ENCODE measurements around the gene CYTH3.

Gene CYTH3

DNA sequence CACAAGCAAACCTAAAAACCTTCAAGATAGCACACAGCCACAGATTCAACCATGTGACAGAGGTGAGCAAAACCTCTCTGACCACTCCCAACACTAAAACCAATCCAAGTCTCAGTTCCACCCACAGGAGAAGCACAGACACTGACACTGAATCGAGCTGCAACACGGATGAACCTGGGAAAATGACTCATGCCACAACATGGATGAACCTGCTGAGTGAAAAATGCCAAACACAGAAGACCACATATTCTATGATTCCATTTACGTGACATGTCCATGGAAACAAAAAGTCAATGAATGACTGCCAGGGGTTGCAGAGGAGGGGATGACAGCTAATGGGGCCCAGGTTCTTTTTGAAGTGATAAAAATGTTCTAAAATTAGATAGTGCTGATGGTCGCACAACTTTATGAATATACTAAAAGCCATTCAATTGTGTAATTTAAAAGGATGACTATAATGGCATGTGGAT, 22.0 kb downstream of the CYTH3 start:
- DNase-seq (ENCODE audit: insufficient read length, low spot score) (no peak), FAIRE-seq (peak; percentile 95)
- no peak for TF ChIP-seq PAX5 (IDR thresholded peaks at IDR 0.05; ENCODE audit: insufficient read depth, low read length, severe bottlenecking)
- TF ChIP-seq TAF1 (IDR thresholded peaks at IDR 0.05; ENCODE audit: low read depth, low read length): no peak
- TF ChIP-seq SPI1 (IDR thresholded peaks at IDR 0.05; ENCODE audit: low read depth, low read length): peak; percentile 68
- 0 out of 2 replicates have a peak, but pooled peaks have one; percentile 15 for TF ChIP-seq POLR2A (IDR thresholded peaks at IDR 0.05; ENCODE audit: low read depth, low read length)
- no peak for TF ChIP-seq POU2F2 (IDR thresholded peaks at IDR 0.05; ENCODE audit: low read depth, low read length)
- TF ChIP-seq POLR2AphosphoS5 (IDR thresholded peaks at IDR 0.05; ENCODE audit: low read depth, low read length): 0 out of 2 replicates have a peak, but pooled peaks have one; percentile 36

DNA sequence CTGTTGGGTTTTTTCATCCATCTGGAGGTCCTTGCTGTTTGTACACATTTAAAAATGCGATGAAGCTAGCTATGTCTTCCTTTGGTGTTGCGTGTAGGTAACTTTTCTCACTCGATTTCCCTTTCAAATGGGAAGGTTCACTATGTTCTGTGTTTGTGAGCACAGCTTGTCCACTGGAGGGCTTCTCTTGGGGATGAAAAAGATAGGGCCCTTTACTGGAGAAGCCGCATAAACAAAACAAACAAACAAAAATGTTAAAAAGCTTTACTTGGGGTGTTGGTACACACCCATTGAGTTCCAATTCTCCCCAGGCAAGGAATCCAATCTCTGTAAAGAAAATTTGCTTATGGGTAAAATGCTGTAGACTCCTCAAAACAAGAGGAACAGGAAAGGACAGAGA, 23.4 kb downstream of the CYTH3 start:
- FAIRE-seq: no peak
- no peak for TF ChIP-seq TAF1 (IDR thresholded peaks at IDR 0.05; ENCODE audit: low read depth, low read length)
- TF ChIP-seq POU2F2 (IDR thresholded peaks at IDR 0.05; ENCODE audit: low read depth, low read length): no peak
- TF ChIP-seq POLR2A (IDR thresholded peaks at IDR 0.05; ENCODE audit: low read depth, low read length): no peak
- no peak for TF ChIP-seq PAX5 (IDR thresholded peaks at IDR 0.05; ENCODE audit: insufficient read depth, low read length, severe bottlenecking)
- TF ChIP-seq SPI1 (IDR thresholded peaks at IDR 0.05; ENCODE audit: low read depth, low read length): no peak
- TF ChIP-seq POLR2AphosphoS5 (IDR thresholded peaks at IDR 0.05; ENCODE audit: low read depth, low read length): no peak
- no peak for DNase-seq (ENCODE audit: insufficient read length, low spot score)

DNA sequence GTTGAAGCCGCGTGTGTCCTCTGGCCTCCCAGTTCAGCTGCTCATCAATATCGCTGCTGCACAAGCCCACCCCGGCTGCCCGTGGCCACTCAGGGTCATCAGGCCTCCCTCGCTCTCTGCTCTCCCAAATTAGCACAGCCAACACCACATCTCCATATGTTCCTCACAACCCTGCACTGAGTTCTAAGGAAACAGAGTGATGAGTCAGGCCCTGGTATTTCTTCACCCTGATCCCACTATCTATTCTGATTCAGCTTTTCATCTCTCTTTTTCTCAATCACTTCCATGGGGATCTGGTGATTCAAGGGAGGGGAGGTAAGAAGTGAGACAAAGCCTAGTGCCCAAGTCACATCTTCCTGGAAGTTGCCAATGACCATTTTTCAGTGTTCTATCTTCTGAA, 23.8 kb downstream of the CYTH3 start:
- FAIRE-seq (no peak), DNase-seq (ENCODE audit: insufficient read length, low spot score) (no peak)

DNA sequence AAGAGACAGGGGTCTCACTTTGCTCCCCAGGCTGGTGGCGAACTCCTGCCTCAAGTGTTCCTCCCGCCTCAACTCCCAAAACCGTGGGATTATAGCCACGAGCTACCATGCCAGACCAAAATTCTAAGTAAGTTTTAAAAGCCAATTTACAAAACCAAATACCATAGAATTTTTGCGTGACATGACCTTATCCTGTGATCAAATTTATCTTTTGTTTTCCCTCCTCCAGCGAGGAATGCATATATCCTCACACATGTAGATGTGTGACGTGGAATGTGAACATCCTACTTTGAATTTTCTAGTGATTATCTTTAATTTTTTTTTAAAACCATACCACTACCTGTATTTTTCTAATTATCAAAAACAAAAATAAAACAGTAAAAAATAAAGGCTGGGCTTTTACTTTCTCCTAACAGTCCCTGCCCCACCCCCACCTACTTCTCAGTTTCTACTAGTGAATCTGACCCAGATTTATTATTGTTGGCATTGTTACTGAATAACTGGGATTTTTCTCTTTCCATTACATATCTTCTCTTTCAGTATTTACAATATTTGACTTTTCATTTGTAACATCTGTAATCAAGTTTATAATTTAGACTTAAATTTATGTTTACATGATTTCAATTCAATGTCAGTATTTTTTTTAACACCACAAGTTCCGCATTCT, 26.0 kb downstream of the CYTH3 start:
- TF ChIP-seq POLR2AphosphoS5 (IDR thresholded peaks at IDR 0.05; ENCODE audit: low read depth, low read length): no peak
- no peak for TF ChIP-seq POLR2A (IDR thresholded peaks at IDR 0.05; ENCODE audit: low read depth, low read length)
- no peak for TF ChIP-seq POU2F2 (IDR thresholded peaks at IDR 0.05; ENCODE audit: low read depth, low read length)
- TF ChIP-seq SPI1 (IDR thresholded peaks at IDR 0.05; ENCODE audit: low read depth, low read length): no peak
- DNase-seq (ENCODE audit: insufficient read length, low spot score) (no peak), FAIRE-seq (no peak)

More for the DNA sequence above, 23.8 kb downstream of the CYTH3 start:
- TF ChIP-seq POLR2AphosphoS5 (IDR thresholded peaks at IDR 0.05; ENCODE audit: low read depth, low read length): no peak
- no peak for TF ChIP-seq TAF1 (IDR thresholded peaks at IDR 0.05; ENCODE audit: low read depth, low read length)
- TF ChIP-seq POU2F2 (IDR thresholded peaks at IDR 0.05; ENCODE audit: low read depth, low read length): no peak
- TF ChIP-seq SPI1 (IDR thresholded peaks at IDR 0.05; ENCODE audit: low read depth, low read length): no peak
- no peak for TF ChIP-seq POLR2A (IDR thresholded peaks at IDR 0.05; ENCODE audit: low read depth, low read length)

DNA sequence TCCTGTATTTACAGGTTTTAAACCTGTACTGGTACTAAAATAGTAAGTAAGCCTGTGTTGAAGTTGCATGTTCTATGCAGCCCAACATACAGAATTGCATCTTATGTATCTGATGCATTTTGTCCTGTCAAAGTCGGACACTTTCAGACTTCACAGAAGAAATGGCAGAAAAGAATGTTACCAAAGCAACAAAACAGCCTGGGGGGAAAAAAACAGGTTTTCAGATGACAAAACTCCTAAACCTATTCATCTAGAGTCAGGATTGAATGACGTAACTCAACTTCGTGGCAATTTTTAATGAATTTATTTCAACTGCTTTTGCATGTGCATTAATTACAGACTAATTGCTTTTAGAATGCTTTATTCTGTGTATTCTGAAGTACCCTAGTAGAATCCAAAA, 28.4 kb downstream of the CYTH3 start:
- DNase-seq (ENCODE audit: insufficient read length, low spot score) (no peak), FAIRE-seq (no peak)
- TF ChIP-seq POU2F2 (IDR thresholded peaks at IDR 0.05; ENCODE audit: low read depth, low read length): no peak
- no peak for TF ChIP-seq PAX5 (IDR thresholded peaks at IDR 0.05; ENCODE audit: insufficient read depth, low read length, severe bottlenecking)
- TF ChIP-seq POLR2A (IDR thresholded peaks at IDR 0.05; ENCODE audit: low read depth, low read length): no peak
- no peak for TF ChIP-seq POLR2AphosphoS5 (IDR thresholded peaks at IDR 0.05; ENCODE audit: low read depth, low read length)
- TF ChIP-seq SPI1 (IDR thresholded peaks at IDR 0.05; ENCODE audit: low read depth, low read length): no peak
- TF ChIP-seq TAF1 (IDR thresholded peaks at IDR 0.05; ENCODE audit: low read depth, low read length): no peak

DNA sequence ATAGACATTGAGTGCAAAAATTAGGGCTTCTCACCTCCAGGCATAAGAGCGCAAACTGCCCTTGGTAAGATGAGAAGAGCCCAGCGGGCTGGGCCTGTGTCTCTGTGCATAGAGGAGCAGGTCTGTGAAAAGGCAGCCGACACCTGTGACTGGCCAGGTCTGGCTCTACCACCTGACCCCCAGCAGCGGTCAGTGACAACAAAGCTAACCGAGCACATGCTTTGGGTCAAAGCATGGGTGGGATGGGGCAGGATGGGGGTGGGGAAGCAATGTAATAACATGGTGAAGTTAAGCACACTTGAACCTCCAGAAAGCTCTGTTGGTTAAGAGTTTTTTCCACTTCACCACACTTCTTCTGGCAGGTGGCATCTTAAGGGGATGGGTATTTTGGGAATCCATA, 29.3 kb downstream of the CYTH3 start:
- TF ChIP-seq PAX5 (IDR thresholded peaks at IDR 0.05; ENCODE audit: insufficient read depth, low read length, severe bottlenecking): no peak
- no peak for TF ChIP-seq TAF1 (IDR thresholded peaks at IDR 0.05; ENCODE audit: low read depth, low read length)
- TF ChIP-seq SPI1 (IDR thresholded peaks at IDR 0.05; ENCODE audit: low read depth, low read length): no peak
- TF ChIP-seq POLR2A (IDR thresholded peaks at IDR 0.05; ENCODE audit: low read depth, low read length): no peak
- TF ChIP-seq POU2F2 (IDR thresholded peaks at IDR 0.05; ENCODE audit: low read depth, low read length): no peak
- no peak for TF ChIP-seq POLR2AphosphoS5 (IDR thresholded peaks at IDR 0.05; ENCODE audit: low read depth, low read length)
- DNase-seq (ENCODE audit: insufficient read length, low spot score): no peak
- peak; percentile 67 for FAIRE-seq

DNA sequence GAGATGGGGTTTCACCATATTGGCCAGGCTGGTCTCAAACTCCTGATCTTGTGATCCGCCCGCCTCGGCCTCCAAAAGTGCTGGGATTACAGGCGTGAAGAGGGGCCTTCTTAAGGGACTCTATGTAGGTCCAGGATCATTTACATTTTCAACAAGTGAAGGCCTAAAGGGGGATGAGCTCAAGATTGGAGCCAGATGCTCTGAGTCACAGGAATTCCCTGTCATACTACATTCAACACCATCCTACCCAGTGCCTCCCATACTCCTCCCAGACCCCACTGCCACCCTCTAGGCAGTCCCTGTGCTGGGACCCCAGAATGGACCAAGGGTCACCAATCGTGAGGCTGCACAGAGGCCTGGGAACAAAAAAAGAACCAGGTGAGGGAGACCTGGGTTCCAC, 29.9 kb downstream of the CYTH3 start:
- FAIRE-seq: no peak
- TF ChIP-seq POLR2AphosphoS5 (IDR thresholded peaks at IDR 0.05; ENCODE audit: low read depth, low read length) (no peak), TAF1 (IDR thresholded peaks at IDR 0.05; ENCODE audit: low read depth, low read length) (no peak), POU2F2 (IDR thresholded peaks at IDR 0.05; ENCODE audit: low read depth, low read length) (no peak), POLR2A (IDR thresholded peaks at IDR 0.05; ENCODE audit: low read depth, low read length) (no peak), PAX5 (IDR thresholded peaks at IDR 0.05; ENCODE audit: insufficient read depth, low read length, severe bottlenecking) (no peak), SPI1 (IDR thresholded peaks at IDR 0.05; ENCODE audit: low read depth, low read length) (no peak)
- DNase-seq (ENCODE audit: insufficient read length, low spot score): no peak

DNA sequence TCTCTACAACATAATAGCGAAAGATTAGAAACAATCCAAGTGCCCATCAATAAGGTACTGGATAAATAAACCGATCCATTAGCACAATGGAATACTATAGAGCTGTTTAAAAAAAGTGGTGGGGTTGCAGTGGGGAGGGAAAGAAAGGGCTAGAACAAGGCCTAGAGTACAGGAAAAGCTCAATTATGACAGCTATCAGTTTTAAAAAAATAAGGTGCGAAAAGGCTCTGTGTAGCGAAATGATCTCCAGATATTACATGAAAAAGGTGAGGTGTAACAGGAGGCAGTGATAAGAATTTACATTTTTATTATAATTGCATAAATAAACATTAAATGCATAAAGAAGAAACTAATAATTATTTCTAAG, 30.8 kb downstream of the CYTH3 start:
- TF ChIP-seq PAX5 (IDR thresholded peaks at IDR 0.05; ENCODE audit: insufficient read depth, low read length, severe bottlenecking) (no peak), POLR2AphosphoS5 (IDR thresholded peaks at IDR 0.05; ENCODE audit: low read depth, low read length) (no peak), TAF1 (IDR thresholded peaks at IDR 0.05; ENCODE audit: low read depth, low read length) (no peak), SPI1 (IDR thresholded peaks at IDR 0.05; ENCODE audit: low read depth, low read length) (no peak), POLR2A (IDR thresholded peaks at IDR 0.05; ENCODE audit: low read depth, low read length) (no peak), POU2F2 (IDR thresholded peaks at IDR 0.05; ENCODE audit: low read depth, low read length) (no peak)
- FAIRE-seq: no peak
- no peak for DNase-seq (ENCODE audit: insufficient read length, low spot score)

DNA sequence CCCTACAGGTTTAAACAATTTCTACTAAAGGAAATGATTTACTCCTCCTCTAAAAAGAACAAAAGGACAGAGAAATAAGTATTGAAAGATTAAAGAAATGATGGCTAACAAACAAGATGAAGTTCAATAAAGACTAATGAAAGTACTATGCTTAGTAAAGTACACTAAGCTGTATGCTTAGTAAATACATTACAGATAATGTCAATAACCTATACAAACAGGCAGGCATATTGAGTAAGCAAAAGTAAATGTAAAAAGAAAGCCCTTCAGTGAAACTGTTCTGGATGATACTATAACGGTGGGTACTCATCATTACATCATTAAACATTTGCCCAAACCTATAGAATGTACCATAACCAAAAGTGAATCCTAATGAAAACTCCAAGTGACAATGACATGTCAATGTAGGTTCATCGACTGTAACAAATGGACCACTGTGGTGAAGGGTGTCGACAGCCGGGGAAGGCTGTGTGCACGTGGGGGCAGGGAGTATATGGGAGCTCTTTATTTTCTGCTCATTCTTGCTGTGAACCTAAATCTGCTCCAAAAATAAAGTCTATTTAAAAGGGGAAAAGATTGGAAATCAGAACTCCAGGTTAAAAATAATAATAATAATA, 34.0 kb downstream of the CYTH3 start:
- FAIRE-seq (no peak), DNase-seq (ENCODE audit: insufficient read length, low spot score) (no peak)
- TF ChIP-seq PAX5 (IDR thresholded peaks at IDR 0.05; ENCODE audit: insufficient read depth, low read length, severe bottlenecking): no peak

DNA sequence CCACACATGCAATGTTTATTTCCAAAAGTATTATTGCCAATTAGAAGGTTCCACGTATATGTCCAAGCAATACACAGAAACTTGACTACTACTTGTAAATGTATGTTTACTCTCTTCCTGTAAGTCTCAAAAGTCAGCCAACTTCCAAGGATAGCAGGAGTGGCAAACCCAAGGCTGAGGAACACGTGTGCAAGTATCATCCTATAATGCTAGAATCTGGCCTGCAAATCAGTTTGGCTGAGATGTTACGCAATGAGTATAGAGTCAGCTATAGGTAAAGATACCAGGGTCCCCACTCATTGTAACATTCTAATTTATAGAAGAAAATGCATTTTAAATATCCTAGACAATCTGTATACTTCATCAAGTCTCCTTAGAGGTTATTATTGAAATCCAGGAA, 34.7 kb downstream of the CYTH3 start:
- FAIRE-seq: no peak
- TF ChIP-seq PAX5 (IDR thresholded peaks at IDR 0.05; ENCODE audit: insufficient read depth, low read length, severe bottlenecking) (no peak), POU2F2 (IDR thresholded peaks at IDR 0.05; ENCODE audit: low read depth, low read length) (no peak), POLR2A (IDR thresholded peaks at IDR 0.05; ENCODE audit: low read depth, low read length) (no peak), POLR2AphosphoS5 (IDR thresholded peaks at IDR 0.05; ENCODE audit: low read depth, low read length) (no peak), SPI1 (IDR thresholded peaks at IDR 0.05; ENCODE audit: low read depth, low read length) (no peak), TAF1 (IDR thresholded peaks at IDR 0.05; ENCODE audit: low read depth, low read length) (no peak)
- DNase-seq (ENCODE audit: insufficient read length, low spot score): no peak
